OCI-LY3 (cell line): ENCODE results near the gene HS3ST6.

Experiments
- H2AFZ ChIP-seq: fragments of 200-600, 300-600 bp; shearing (Covaris generic); 2 replicates; pipeline ENCODE4 v1.6.0; 2014; ENCODE audit warnings: antibody characterized with exemption, low read depth, low read length
- H3K27ac ChIP-seq: fragments of 200-600, 300-600 bp; sonication (generic); 2 replicates; pipeline ENCODE4 v1.5.1; 2014; ENCODE audit warnings: mild to moderate bottlenecking, low read length, moderate library complexity, mixed read lengths
- H3K27me3 ChIP-seq: fragments of 200-600, 300-600 bp; sonication (generic); 2 replicates; pipeline ENCODE4 v1.6.1; 2014; ENCODE audit warnings: low read depth, low read length, mixed read lengths
- H3K36me3 ChIP-seq: fragments of 200-600, 300-600 bp; sonication (generic); replicated peaks from 2 replicates; pipeline ENCODE3; 2014; ENCODE audit warnings: low read depth, low read length, mixed read lengths
- H3K4me1 ChIP-seq: fragments of 300-600, 200-600 bp; sonication (generic); 2 replicates; pipeline ENCODE4 v1.6.1; 2014; ENCODE audit warnings: low read length, mixed read lengths
- H3K4me2 ChIP-seq: fragments of 200-600, 300-600 bp; sonication (generic); 2 replicates; pipeline ENCODE4 v1.6.1; 2014; ENCODE audit warnings: low read length, mixed read lengths
- H3K4me3 ChIP-seq: fragments of 300-600, 200-600 bp; sonication (generic); 2 replicates; pipeline ENCODE4 v1.5.1; 2014; ENCODE audit warnings: antibody characterized with exemption, mild to moderate bottlenecking, low read length, moderate library complexity
- H3K79me2 ChIP-seq: fragments of 300-600, 200-600 bp; shearing (Covaris generic); 2 replicates; pipeline ENCODE4 v1.6.1; 2014; ENCODE audit warnings: mild to moderate bottlenecking, low read length, mixed read lengths
- H3K9ac ChIP-seq: fragments of 300-600, 200-600 bp; shearing (Covaris generic); 2 replicates; pipeline ENCODE4 v1.6.0; 2014; ENCODE audit warnings: mild to moderate bottlenecking, low read length, moderate library complexity
- H3K9me3 ChIP-seq: fragments of 200-600, 300-600 bp; shearing (Covaris generic); 2 replicates; pipeline ENCODE4 v1.6.1; 2014; ENCODE audit warnings: low read length, mixed read lengths; ENCODE audit not compliant: insufficient read depth
- H4K20me1 ChIP-seq: fragments of 200-600, 300-600 bp; sonication (generic); 2 replicates; pipeline ENCODE4 v1.6.1; 2016; ENCODE audit warnings: low read length, mixed read lengths; ENCODE audit not compliant: insufficient read depth
- EZH2phosphoT487 ChIP-seq: fragments of 200-600 bp; shearing (Covaris generic); IDR thresholded peaks from 2 replicates; pipeline ENCODE4 v1.6.1; 2018; ENCODE audit warnings: antibody characterized with exemption, mixed run types, low read depth
- TF ChIP-seq, protein P1 (sequence below): fragments of 200-600, 300-600 bp; sonication (generic); IDR thresholded peaks from 2 replicates; pipeline ENCODE4 v1.5.1; 2014; ENCODE audit warnings: antibody characterized with exemption, low read length, low read depth

Gene HS3ST6

DNA sequence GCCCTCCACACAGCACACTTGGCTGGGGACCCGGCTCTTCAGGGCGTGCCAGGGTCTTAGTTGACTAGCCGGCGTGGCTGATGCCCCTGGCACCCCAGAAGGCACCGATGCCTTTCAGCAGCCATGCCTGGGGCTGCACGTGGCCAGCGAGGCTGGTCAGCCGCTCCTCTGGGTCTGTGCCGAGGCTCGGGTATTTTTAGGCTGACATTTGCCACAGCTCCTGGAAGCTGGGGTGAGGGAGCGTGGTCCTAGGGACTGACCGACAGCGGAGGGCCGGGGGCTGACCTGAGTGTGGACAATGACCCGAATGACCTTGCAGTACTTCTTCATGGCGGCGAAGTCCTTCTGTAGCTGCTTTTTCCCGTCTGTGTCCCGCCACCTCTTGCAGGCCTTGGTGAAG is 32.3 kb upstream of the HS3ST6 start:
- H3K9ac ChIP-seq: no peak overlapping the region
- no peak for TF ChIP-seq EZH2phosphoT487
- TF ChIP-seq, protein P1, sequence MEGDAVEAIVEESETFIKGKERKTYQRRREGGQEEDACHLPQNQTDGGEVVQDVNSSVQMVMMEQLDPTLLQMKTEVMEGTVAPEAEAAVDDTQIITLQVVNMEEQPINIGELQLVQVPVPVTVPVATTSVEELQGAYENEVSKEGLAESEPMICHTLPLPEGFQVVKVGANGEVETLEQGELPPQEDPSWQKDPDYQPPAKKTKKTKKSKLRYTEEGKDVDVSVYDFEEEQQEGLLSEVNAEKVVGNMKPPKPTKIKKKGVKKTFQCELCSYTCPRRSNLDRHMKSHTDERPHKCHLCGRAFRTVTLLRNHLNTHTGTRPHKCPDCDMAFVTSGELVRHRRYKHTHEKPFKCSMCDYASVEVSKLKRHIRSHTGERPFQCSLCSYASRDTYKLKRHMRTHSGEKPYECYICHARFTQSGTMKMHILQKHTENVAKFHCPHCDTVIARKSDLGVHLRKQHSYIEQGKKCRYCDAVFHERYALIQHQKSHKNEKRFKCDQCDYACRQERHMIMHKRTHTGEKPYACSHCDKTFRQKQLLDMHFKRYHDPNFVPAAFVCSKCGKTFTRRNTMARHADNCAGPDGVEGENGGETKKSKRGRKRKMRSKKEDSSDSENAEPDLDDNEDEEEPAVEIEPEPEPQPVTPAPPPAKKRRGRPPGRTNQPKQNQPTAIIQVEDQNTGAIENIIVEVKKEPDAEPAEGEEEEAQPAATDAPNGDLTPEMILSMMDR: no peak
- H3K27ac ChIP-seq: no peak overlapping the region
- H3K4me3 ChIP-seq: no peak overlapping the region
- H4K20me1 ChIP-seq: no peaks in the 10 kb centered on the region
- no peaks in the 10 kb centered on the region for H3K4me1 ChIP-seq
- H3K27me3 ChIP-seq: no peaks in the 10 kb centered on the region
- no peaks in the 10 kb centered on the region for H3K9me3 ChIP-seq
- H3K4me2 ChIP-seq: no peak overlapping the region
- no peaks in the 10 kb centered on the region for H3K79me2 ChIP-seq
- no peaks in the 10 kb centered on the region for H3K36me3 ChIP-seq
- H2AFZ ChIP-seq: no peak overlapping the region

DNA sequence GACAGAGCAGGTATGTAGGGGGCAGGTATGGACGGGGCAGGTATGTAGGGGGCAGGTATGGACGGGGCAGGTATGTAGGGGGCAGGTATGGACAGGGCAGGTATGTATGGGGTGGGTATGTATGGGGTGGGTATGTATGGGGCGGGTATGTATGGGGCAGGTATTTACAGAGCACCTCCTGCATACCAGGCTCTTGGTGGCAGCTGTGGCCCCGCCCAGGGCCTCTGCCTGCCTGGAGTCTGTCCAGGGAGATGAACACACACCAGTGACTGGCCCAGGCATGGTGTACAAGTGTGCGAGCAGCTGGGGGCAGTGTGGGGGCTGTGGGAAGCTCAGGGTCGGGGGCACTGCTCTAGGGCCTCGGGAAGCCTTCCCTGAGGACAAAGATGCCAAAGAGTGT is 31.8 kb upstream of the HS3ST6 start:
- Histone ChIP-seq H2AFZ (no peak overlapping the region), H4K20me1 (no peaks in the 10 kb centered on the region), H3K4me2 (no peak overlapping the region), H3K9me3 (no peaks in the 10 kb centered on the region), H3K36me3 (no peaks in the 10 kb centered on the region), H3K27me3 (no peaks in the 10 kb centered on the region), H3K4me3 (no peak overlapping the region), H3K27ac (no peak overlapping the region), H3K4me1 (no peaks in the 10 kb centered on the region), H3K79me2 (no peaks in the 10 kb centered on the region), H3K9ac (no peak overlapping the region)
- TF ChIP-seq, protein P1: no peak

DNA sequence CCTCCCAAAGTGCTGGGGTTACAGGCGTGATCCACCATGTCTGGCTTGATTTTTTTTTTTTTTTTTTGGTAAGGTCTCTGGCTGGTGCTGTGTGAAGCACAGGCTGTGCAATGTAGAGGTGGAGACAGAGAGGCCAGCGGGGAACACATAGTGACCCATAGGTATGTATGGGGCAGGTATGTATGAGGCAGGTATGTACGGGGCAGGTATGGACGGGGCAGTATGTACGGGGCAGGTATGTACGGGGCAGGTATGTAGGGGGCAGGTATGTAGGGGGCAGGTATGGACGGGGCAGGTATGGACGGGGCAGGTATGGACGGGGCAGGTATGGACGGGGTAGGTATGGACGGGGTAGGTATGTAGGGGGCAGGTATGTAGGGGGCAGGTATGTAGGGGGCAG is 31.3 kb upstream of the HS3ST6 start:
- H3K4me2 ChIP-seq: no peak overlapping the region
- H3K4me3 ChIP-seq: no peak overlapping the region
- TF ChIP-seq EZH2phosphoT487: no peak
- TF ChIP-seq, protein P1: no peak
- no peak overlapping the region for H2AFZ ChIP-seq
- no peaks in the 10 kb centered on the region for H3K27me3 ChIP-seq
- no peaks in the 10 kb centered on the region for H4K20me1 ChIP-seq
- no peak overlapping the region for H3K9ac ChIP-seq
- no peak overlapping the region for H3K27ac ChIP-seq
- H3K9me3 ChIP-seq: no peaks in the 10 kb centered on the region
- no peaks in the 10 kb centered on the region for H3K4me1 ChIP-seq
- H3K36me3 ChIP-seq: no peaks in the 10 kb centered on the region
- H3K79me2 ChIP-seq: no peaks in the 10 kb centered on the region

DNA sequence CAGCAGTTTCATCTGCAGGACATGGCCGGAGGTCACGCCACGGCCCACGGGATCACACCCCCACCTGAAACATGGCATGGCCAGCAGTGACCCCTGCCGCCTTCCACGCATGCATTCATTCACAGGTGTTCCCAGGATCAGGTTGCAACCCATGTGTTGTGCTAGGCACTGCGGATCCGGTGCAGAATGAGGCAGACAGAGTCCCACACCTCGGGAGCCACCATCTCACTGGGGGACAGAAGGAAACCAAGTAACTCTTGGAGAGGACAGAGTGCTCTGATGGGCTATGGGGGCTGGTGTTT is 29.1 kb upstream of the HS3ST6 start:
- Histone ChIP-seq H2AFZ (no peak overlapping the region), H3K4me1 (peaks cover 6% of the 10 kb centered on the region), H3K36me3 (no peaks in the 10 kb centered on the region), H3K79me2 (peaks cover 7% of the 10 kb centered on the region), H3K4me3 (no peak overlapping the region), H3K27me3 (no peaks in the 10 kb centered on the region), H3K9ac (no peak overlapping the region), H3K4me2 (no peak overlapping the region), H3K27ac (no peak overlapping the region), H4K20me1 (no peaks in the 10 kb centered on the region), H3K9me3 (no peaks in the 10 kb centered on the region)
- TF ChIP-seq EZH2phosphoT487: no peak
- TF ChIP-seq, protein P1: no peak
